SK-N-SH (cell line): ENCODE data around the gene CPM. TPM values are rescaled to one million over a fixed set of nuclear protein-coding genes. Genes with fewer than 3 reads are reported as not detected.

ENCODE experiments used
- CTCF ChIA-PET: fragments of 300-600, 350-600 bp; formaldehyde crosslinking; extraction: SDS; loops from one replicate; lab custom pipeline; 2021; lab: Yijun Ruan, JAX
- POLR2A ChIA-PET: fragments of 350-600 bp; sonication (Branson Sonifier 250); formaldehyde crosslinking; extraction: SDS; loops from one replicate; lab custom pipeline; 2020; ENCODE audit warnings: antibody characterized with exemption, inconsistent platforms; lab: Yijun Ruan, JAX
- DNase-seq: peaks from one replicate; pipeline ENCODE4 v3.0.0; 2012
- H2AFZ ChIP-seq: fragments of 200-600 bp; sonication (generic); 2 replicates; pipeline ENCODE4 v1.8.1; 2016; ENCODE audit warnings: antibody characterized with exemption, mild to moderate bottlenecking, low read depth
- H3F3A ChIP-seq: fragments of 200-600 bp; sonication (generic); replicated peaks from 2 replicates; pipeline ENCODE3; 2016; ENCODE audit warnings: antibody characterized with exemption, mild to moderate bottlenecking; ENCODE audit not compliant: insufficient read depth
- H3K27ac ChIP-seq, 2 experiments: fragments of 200-500 bp in 1 of 2; fragments of 200-600 bp in 1 of 2; sonication (Bioruptor generic) in 1 of 2; sonication (generic), shearing (Covaris generic) in 1 of 2; 2 replicates each; pipeline versions ENCODE4 v1.5.1 to v1.6.1; 2014 to 2016; ENCODE audit warnings: low read depth in 2 of 2, inconsistent platforms in 1 of 2, low read length in 1 of 2, mild to moderate bottlenecking in 1 of 2, mixed read lengths in 1 of 2
- H3K27me3 ChIP-seq: fragments of 200-600 bp; sonication (generic), shearing (Covaris generic); 2 replicates; pipeline ENCODE4 v1.6.1; 2016; ENCODE audit warnings: mixed run types; ENCODE audit not compliant: insufficient read depth
- H3K36me3 ChIP-seq, 2 experiments: fragments of 200-500 bp in 1 of 2; fragments of 200-600 bp in 1 of 2; sonication (Bioruptor generic) in 1 of 2; sonication (generic) in 1 of 2; replicated peaks in 1 of 2; 2 replicates each; pipeline versions ENCODE3 to v1.5.1; 2014 to 2016; ENCODE audit warnings: low read length in 1 of 2, mild to moderate bottlenecking in 1 of 2; ENCODE audit not compliant: insufficient read depth in 2 of 2, control insufficient read depth in 1 of 2
- H3K4me1 ChIP-seq, 2 experiments: fragments of 200-500 bp in 1 of 2; fragments of 200-600 bp in 1 of 2; sonication (Bioruptor generic) in 1 of 2; sonication (generic), shearing (Covaris generic) in 1 of 2; 2 replicates each; pipeline versions ENCODE4 v1.5.1 to v1.6.1; 2014 to 2016; ENCODE audit warnings: low read depth in 1 of 2, low read length in 1 of 2, mixed run types in 1 of 2; ENCODE audit not compliant: insufficient read depth in 2 of 2, control insufficient read depth in 1 of 2
- H3K4me2 ChIP-seq: fragments of 200-600 bp; sonication (generic), shearing (Covaris generic); 2 replicates; pipeline ENCODE4 v1.6.1; 2017; ENCODE audit warnings: mixed run types
- H3K4me3 ChIP-seq, 2 experiments: fragments of 200-500 bp in 1 of 2; fragments of 200-600 bp in 1 of 2; sonication (Bioruptor generic) in 1 of 2; sonication (generic), shearing (Covaris generic) in 1 of 2; 2 replicates each; pipeline versions ENCODE4 v1.5.1 to v1.8.1; 2014 to 2016; ENCODE audit warnings: low read depth in 2 of 2, inconsistent platforms in 1 of 2, low read length in 1 of 2, mild to moderate bottlenecking in 1 of 2, mixed read lengths in 1 of 2, moderate library complexity in 1 of 2
- H3K79me2 ChIP-seq: fragments of 200-600 bp; sonication (generic); 2 replicates; pipeline ENCODE4 v1.8.1; 2017; ENCODE audit warnings: mild to moderate bottlenecking; ENCODE audit not compliant: insufficient read depth
- H3K9ac ChIP-seq: fragments of 200-600 bp; sonication (generic); 2 replicates; pipeline ENCODE4 v1.6.1; 2017; ENCODE audit warnings: mixed run types
- H3K9me2 ChIP-seq: fragments of 200-600 bp; sonication (generic); 2 replicates; pipeline ENCODE4 v1.6.1; 2017; ENCODE audit warnings: mixed run types
- H3K9me3 ChIP-seq: fragments of 200-600 bp; sonication (generic); 2 replicates; pipeline ENCODE4 v1.6.1; 2017; ENCODE audit warnings: mixed run types, mild to moderate bottlenecking, moderate library complexity
- H4K20me1 ChIP-seq: fragments of 200-600 bp; sonication (generic); 2 replicates; pipeline ENCODE4 v1.6.1; 2017; ENCODE audit warnings: mild to moderate bottlenecking, mixed run types; ENCODE audit not compliant: insufficient read depth
- ELF1 ChIP-seq: IDR thresholded peaks from 2 replicates; pipeline ENCODE4 v1.4.0; 2012
- GATA2 ChIP-seq: sonication (generic); formaldehyde crosslinking; IDR thresholded peaks from 2 replicates; pipeline ENCODE4 v1.5.0; 2020; ENCODE audit warnings: mild to moderate bottlenecking, missing genetic modification reagents
- JUND ChIP-seq: IDR thresholded peaks from 2 replicates; pipeline ENCODE4 v1.4.0; 2012
- REST ChIP-seq: IDR thresholded peaks from 2 replicates; pipeline ENCODE4 v1.6.1; 2012; ENCODE audit warnings: mild to moderate bottlenecking, low read depth, low read length, moderate library complexity
- RXRA ChIP-seq: IDR thresholded peaks from 2 replicates; pipeline ENCODE4 v1.4.0; 2012; ENCODE audit warnings: low read depth, mild to moderate bottlenecking, borderline replicate concordance
- TAF1 ChIP-seq: IDR thresholded peaks from 2 replicates; pipeline ENCODE4 v1.6.1; 2012; ENCODE audit warnings: low read depth, mild to moderate bottlenecking, low read length, moderate library complexity, borderline replicate concordance
- YY1 ChIP-seq: IDR thresholded peaks from 2 replicates; pipeline ENCODE4 v1.4.0; 2012; ENCODE audit warnings: low read depth, mild to moderate bottlenecking
- ZBTB33 ChIP-seq: IDR thresholded peaks from 2 replicates; pipeline ENCODE4 v1.4.0; 2012; ENCODE audit warnings: low read depth, borderline replicate concordance
- WGBS: methylation state at CpG from one replicate; pipeline ENCODE4 v1.1.6; 2017; ENCODE audit warnings: low lambda C conversion rate; 5-methylcytosine and 5-hydroxymethylcytosine counted together
- polyA plus RNA-seq, 3 experiments: library from polyadenylated mRNA; depleted of rRNA; stranded (reverse); fragments of >200 nt; gene quantifications; 2 replicates each; pipeline ENCODE4 v1.2.3, GENCODE V29; 2012
- TF ChIP-seq, protein P1 (sequence below): fragments of 200-600 bp; sonication (generic); IDR thresholded peaks from 2 replicates; pipeline ENCODE4 v1.6.1; 2017; ENCODE audit warnings: antibody characterized with exemption, mild to moderate bottlenecking, moderate library complexity
- TF ChIP-seq, protein P2 (sequence below): IDR thresholded peaks from 2 replicates; pipeline ENCODE4 v1.4.0; 2012; ENCODE audit warnings: low read depth, borderline replicate concordance
- TF ChIP-seq, protein P3 (sequence below): fragments of 150-350 bp; IDR thresholded peaks from 2 replicates; pipeline ENCODE4 v1.6.1; 2016; ENCODE audit warnings: mild to moderate bottlenecking, low read depth, low read length

The CPM gene
- polyA plus RNA-seq, 1 of the 3 experiments (the other 2 are of a cell fraction) = 10.8 TPM

DNA sequence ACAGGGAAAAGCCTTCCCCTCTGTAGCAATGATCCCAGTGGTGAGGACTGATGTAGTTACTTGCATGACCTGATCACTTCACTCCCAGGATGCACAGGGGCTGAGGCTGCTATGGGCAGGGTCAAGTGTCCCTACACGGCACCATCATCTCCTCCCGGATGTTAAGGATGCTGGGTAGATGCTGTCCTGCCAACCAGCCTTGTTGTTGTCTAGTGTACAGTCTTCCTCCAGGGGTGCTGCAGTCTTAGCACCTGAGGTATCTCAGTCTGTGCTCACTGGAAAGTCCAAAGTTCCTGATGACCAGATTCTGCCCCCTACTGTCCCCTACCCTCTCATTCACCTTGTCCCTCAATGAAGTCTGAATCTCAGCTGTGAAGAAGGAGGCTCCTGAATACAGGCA lies 20.1 kb downstream of the CPM start:
- Histone ChIP-seq H3K9ac (no peak overlapping the region), H3F3A (peaks cover 17% of the 10 kb centered on the region), H3K36me3 (no peaks in the 10 kb centered on the region), H3K4me2 (no peak overlapping the region), H4K20me1 (no peaks in the 10 kb centered on the region), H3K9me3 (no peaks in the 10 kb centered on the region), H3K4me1 (no peaks in the 10 kb centered on the region), H3K27me3 (no peaks in the 10 kb centered on the region), H3K79me2 (no peaks in the 10 kb centered on the region), H3K4me3 (no peak overlapping the region), H2AFZ (no peak overlapping the region), H3K9me2 (no peaks in the 10 kb centered on the region), H3K27ac (peak overlapping the region in 1 of 2 experiments; percentile 92; a peak in 1 of 4 replicates)
- DNase-seq = no peak
- POLR2A ChIA-PET = no interaction called here
- TF ChIP-seq REST (no peak), YY1 (no peak), ELF1 (no peak), ZBTB33 (no peak), TAF1 (no peak)
- TF ChIP-seq, protein P1, sequence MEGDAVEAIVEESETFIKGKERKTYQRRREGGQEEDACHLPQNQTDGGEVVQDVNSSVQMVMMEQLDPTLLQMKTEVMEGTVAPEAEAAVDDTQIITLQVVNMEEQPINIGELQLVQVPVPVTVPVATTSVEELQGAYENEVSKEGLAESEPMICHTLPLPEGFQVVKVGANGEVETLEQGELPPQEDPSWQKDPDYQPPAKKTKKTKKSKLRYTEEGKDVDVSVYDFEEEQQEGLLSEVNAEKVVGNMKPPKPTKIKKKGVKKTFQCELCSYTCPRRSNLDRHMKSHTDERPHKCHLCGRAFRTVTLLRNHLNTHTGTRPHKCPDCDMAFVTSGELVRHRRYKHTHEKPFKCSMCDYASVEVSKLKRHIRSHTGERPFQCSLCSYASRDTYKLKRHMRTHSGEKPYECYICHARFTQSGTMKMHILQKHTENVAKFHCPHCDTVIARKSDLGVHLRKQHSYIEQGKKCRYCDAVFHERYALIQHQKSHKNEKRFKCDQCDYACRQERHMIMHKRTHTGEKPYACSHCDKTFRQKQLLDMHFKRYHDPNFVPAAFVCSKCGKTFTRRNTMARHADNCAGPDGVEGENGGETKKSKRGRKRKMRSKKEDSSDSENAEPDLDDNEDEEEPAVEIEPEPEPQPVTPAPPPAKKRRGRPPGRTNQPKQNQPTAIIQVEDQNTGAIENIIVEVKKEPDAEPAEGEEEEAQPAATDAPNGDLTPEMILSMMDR = peak; percentile 30; the same call in 1 of the 2 replicates
- WGBS = 0% methylated on average over 1 of the region's 2 CpGs
- CTCF ChIA-PET = no interaction called here

- no peak for DNase-seq
- 70% methylated on average over 2 of the region's 2 CpGs for WGBS
- CTCF ChIA-PET = no interaction called here
Measured at GRCh38 chr12:68911197-68911718, 21.7 kb downstream of the CPM start.

More at GRCh38 chr12:68911197-68911718, 21.7 kb downstream of the CPM start:
- Histone ChIP-seq H3K36me3 (no peaks in the 10 kb centered on the region), H3K27me3 (no peaks in the 10 kb centered on the region), H2AFZ (no peak overlapping the region), H3K4me2 (no peak overlapping the region), H3K9me3 (no peaks in the 10 kb centered on the region), H3K9ac (no peak overlapping the region), H3K79me2 (no peaks in the 10 kb centered on the region), H3F3A (peaks cover 17% of the 10 kb centered on the region), H4K20me1 (no peaks in the 10 kb centered on the region), H3K27ac (no peak overlapping the region), H3K4me3 (no peak overlapping the region), H3K9me2 (no peaks in the 10 kb centered on the region), H3K4me1 (no peaks in the 10 kb centered on the region)
- POLR2A ChIA-PET = no interaction called here
- TF ChIP-seq RXRA (no peak), JUND (no peak), GATA2 (CRISPR knock-in tag) (no peak)
- TF ChIP-seq, protein P2, sequence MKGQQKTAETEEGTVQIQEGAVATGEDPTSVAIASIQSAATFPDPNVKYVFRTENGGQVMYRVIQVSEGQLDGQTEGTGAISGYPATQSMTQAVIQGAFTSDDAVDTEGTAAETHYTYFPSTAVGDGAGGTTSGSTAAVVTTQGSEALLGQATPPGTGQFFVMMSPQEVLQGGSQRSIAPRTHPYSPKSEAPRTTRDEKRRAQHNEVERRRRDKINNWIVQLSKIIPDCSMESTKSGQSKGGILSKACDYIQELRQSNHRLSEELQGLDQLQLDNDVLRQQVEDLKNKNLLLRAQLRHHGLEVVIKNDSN = no peak
- TF ChIP-seq, protein P3, sequence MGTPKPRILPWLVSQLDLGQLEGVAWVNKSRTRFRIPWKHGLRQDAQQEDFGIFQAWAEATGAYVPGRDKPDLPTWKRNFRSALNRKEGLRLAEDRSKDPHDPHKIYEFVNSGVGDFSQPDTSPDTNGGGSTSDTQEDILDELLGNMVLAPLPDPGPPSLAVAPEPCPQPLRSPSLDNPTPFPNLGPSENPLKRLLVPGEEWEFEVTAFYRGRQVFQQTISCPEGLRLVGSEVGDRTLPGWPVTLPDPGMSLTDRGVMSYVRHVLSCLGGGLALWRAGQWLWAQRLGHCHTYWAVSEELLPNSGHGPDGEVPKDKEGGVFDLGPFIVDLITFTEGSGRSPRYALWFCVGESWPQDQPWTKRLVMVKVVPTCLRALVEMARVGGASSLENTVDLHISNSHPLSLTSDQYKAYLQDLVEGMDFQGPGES = no peak
